Ovary (tissue), 3 donors: ENCODE results near the gene SSC5D.

Experiments
- CTCF ChIP-seq, 3 donors: fragments of 450-650 bp in 2 of 3; fragments of 200-600 bp in 1 of 3; IDR thresholded peaks; one replicate each; pipeline versions ENCODE4 v1.5.1 to v1.8.0; 2016 to 2022; ENCODE audit warnings: antibody characterized with exemption in 3 of 3, mild to moderate bottlenecking in 1 of 3
- EP300 ChIP-seq: sonication (generic); formaldehyde crosslinking; IDR thresholded peaks from one replicate; pipeline ENCODE4 v1.6.1; 2017; ENCODE audit warnings: antibody characterized with exemption
- donor health status: DM: no; HTN: no; CAD: no.

GRCh38 chr19:55446060-55446459 is 42.2 kb upstream of the SSC5D start:
- TF ChIP-seq CTCF (IDR thresholded peaks at IDR 0.05) (no peak), EP300 (no peak)
